HepG2 (cell line): ENCODE measurements around the gene DPEP3. TPM values are rescaled to one million over a fixed set of nuclear protein-coding genes. Genes with fewer than 3 reads are reported as not detected.

Source experiments
- ATAC-seq: fragments of 200-7000 bp; cut with Tn5 transposase; 3 replicates; pipeline ENCODE4 v1.9.1; 2020; ENCODE audit warnings: mild to moderate bottlenecking, moderate library complexity
- BruUV-seq: library from RNA; stranded (reverse); fragments of 400-500 nt; replicated peaks from 2 replicates; lab custom pipeline; 2021; lab: Mats Ljungman, UMichigan
- CTCF ChIA-PET: fragments of 300-600 bp; formaldehyde crosslinking; extraction: SDS; loops from one replicate; lab custom pipeline; 2021; ENCODE audit warnings: low total read pairs, inconsistent platforms, low intra/inter-chr PET ratio; lab: Yijun Ruan, JAX
- POLR2A ChIA-PET: fragments of 350-600 bp; sonication (Branson Sonifier 250); formaldehyde crosslinking; loops from one replicate; lab custom pipeline; 2020; ENCODE audit warnings: antibody characterized with exemption, inconsistent platforms; lab: Yijun Ruan, JAX
- DNase-seq: peaks from one replicate; pipeline ENCODE4 v3.0.0-alpha.2; 2015; ENCODE audit warnings: low spot score
- FAIRE-seq: peaks from 3 replicates; lab custom pipeline; 2011; peaks lifted over from hg19 to GRCh38; lab: Jason Lieb, UNC
- H2AFZ ChIP-seq: one replicate; pipeline ENCODE4 v1.6.1; 2011; ENCODE audit warnings: low read length, inconsistent platforms
- H3K27ac ChIP-seq: fragments of 300-600 bp; 3 replicates; pipeline ENCODE4 v1.8.0; 2011; ENCODE audit warnings: mixed run types, mild to moderate bottlenecking, mixed read lengths, low read length, inconsistent platforms; ENCODE audit not compliant: insufficient read depth; ENCODE audit errors: extremely low read length
- H3K27me3 ChIP-seq, 2 experiments: fragments of 200-600 bp in 1 of 2; 2 replicates in 1 of 2; 3 replicates in 1 of 2; pipeline versions ENCODE4 v1.6.0 to v1.8.0; 2011; ENCODE audit warnings: low read length in 2 of 2, mild to moderate bottlenecking in 2 of 2, moderate library complexity in 2 of 2, inconsistent platforms in 1 of 2; ENCODE audit not compliant: insufficient read depth in 2 of 2, control insufficient read depth in 1 of 2
- H3K36me3 ChIP-seq, 2 experiments: fragments of 200-600 bp in 1 of 2; replicated peaks in 1 of 2; 2 replicates in 1 of 2; 3 replicates in 1 of 2; pipeline versions ENCODE4 v1.5.1 to v1.8.0; 2011; ENCODE audit warnings: low read length in 2 of 2, inconsistent platforms in 1 of 2; ENCODE audit not compliant: insufficient read depth in 2 of 2, control insufficient read depth in 1 of 2
- H3K4me1 ChIP-seq: 2 replicates; pipeline ENCODE4 v1.5.1; 2012; ENCODE audit warnings: low read length, inconsistent platforms; ENCODE audit not compliant: insufficient read depth
- H3K4me2 ChIP-seq: 2 replicates; pipeline ENCODE4 v1.6.0; 2011; ENCODE audit warnings: low read depth, low read length, inconsistent platforms
- H3K4me3 ChIP-seq, 3 experiments: fragments of 200-600 bp in 1 of 3; sonication (generic), shearing (Covaris generic) in 1 of 3; replicated peaks in 1 of 3; 2 replicates each; pipeline ENCODE4 v1.5.1; 2011 to 2016; ENCODE audit warnings: low read length in 3 of 3, inconsistent platforms in 2 of 3, low read depth in 2 of 3, mild to moderate bottlenecking in 2 of 3, control low read depth in 1 of 3, mixed read lengths in 1 of 3; ENCODE audit not compliant: insufficient read depth in 1 of 3
- H3K79me2 ChIP-seq: one replicate; pipeline ENCODE4 v1.6.1; 2011; ENCODE audit warnings: low read length, inconsistent platforms; ENCODE audit not compliant: insufficient read depth
- H3K9ac ChIP-seq: 2 replicates; pipeline ENCODE4 v1.6.0; 2011; ENCODE audit warnings: mild to moderate bottlenecking, low read depth, low read length, inconsistent platforms; ENCODE audit not compliant: insufficient read depth
- H3K9me3 ChIP-seq: 2 replicates; pipeline ENCODE4 v1.5.1; 2012; ENCODE audit warnings: mild to moderate bottlenecking, low read length
- H4K20me1 ChIP-seq: 2 replicates; pipeline ENCODE4 v1.6.0; 2011; ENCODE audit warnings: inconsistent platforms, mild to moderate bottlenecking, low read length, moderate library complexity; ENCODE audit not compliant: insufficient read depth
- HMG20A ChIP-seq: IDR thresholded peaks from 2 replicates; pipeline ENCODE4 v1.6.1; 2016; ENCODE audit warnings: borderline replicate concordance
- HOXD1 ChIP-seq: sonication (generic); formaldehyde crosslinking; IDR thresholded peaks from 2 replicates; pipeline ENCODE4 v1.5.0; 2020; ENCODE audit warnings: missing genetic modification reagents
- NR2F2 ChIP-seq: IDR thresholded peaks from 2 replicates; pipeline ENCODE4 v1.6.1; 2012; ENCODE audit warnings: low read depth, inconsistent platforms, borderline replicate concordance
- PLSCR1 ChIP-seq: sonication (generic); formaldehyde crosslinking; IDR thresholded peaks from 2 replicates; pipeline ENCODE4 v1.5.0; 2020; ENCODE audit warnings: missing genetic modification reagents, mild to moderate bottlenecking, borderline replicate concordance
- RBM22 ChIP-seq: fragments of 200-400 bp; formaldehyde crosslinking; optimal IDR thresholded peaks from 2 replicates; pipeline ENCODE3; 2017; ENCODE audit warnings: mild to moderate bottlenecking, low read length, moderate library complexity
- SP2 ChIP-seq: sonication (generic); formaldehyde crosslinking; IDR thresholded peaks from 2 replicates; pipeline ENCODE4 v1.5.1; 2020; ENCODE audit warnings: mild to moderate bottlenecking, missing genetic modification reagents
- ZNF142 ChIP-seq: sonication (generic); formaldehyde crosslinking; IDR thresholded peaks from 2 replicates; pipeline ENCODE4 v1.4.0; 2020; ENCODE audit warnings: missing genetic modification reagents
- ZNF407 ChIP-seq: sonication (generic); formaldehyde crosslinking; IDR thresholded peaks from one replicate; pipeline ENCODE4 v1.5.1; 2020; ENCODE audit warnings: mild to moderate bottlenecking, missing genetic modification reagents; ENCODE audit errors: not compliant biosample characterization
- ZNF556 ChIP-seq: sonication (generic); formaldehyde crosslinking; IDR thresholded peaks from 2 replicates; pipeline ENCODE4 v1.4.0; 2020; ENCODE audit warnings: mild to moderate bottlenecking, missing genetic modification reagents, borderline replicate concordance
- ZNF841 ChIP-seq: sonication (generic); formaldehyde crosslinking; IDR thresholded peaks from 2 replicates; pipeline ENCODE4 v1.8.1; 2023; ENCODE audit warnings: missing genetic modification reagents, borderline replicate concordance
- WGBS: methylation state at CpG from one replicate; pipeline ENCODE4 v1.1.6; 2017; ENCODE audit warnings: low lambda C conversion rate; 5-methylcytosine and 5-hydroxymethylcytosine counted together
- in situ Hi-C: cut with HindIII; loops from 2 replicates; pipeline ENCODE4 v1.10.0; 2017; ENCODE audit warnings: low pct_unique_long_range_greater_than_20kb; ENCODE audit not compliant: extremely low pct_ligation_motif_present
- intact Hi-C: fragments of 100-400 bp; cut with micrococcal nuclease; formaldehyde crosslinking; loops from one replicate; pipeline ENCODE4 v1.10.0; 2022; ENCODE audit not compliant: unreplicated experiment
- polyA plus RNA-seq, 8 experiments: library from polyadenylated mRNA; depleted of rRNA in 3 of 8; stranded (reverse) in 7 of 8; unstranded in 1 of 8; fragments of >200 nt; fragmentation: Illumina TruSeq in 4 of 8; extraction: Trizol in 4 of 8; gene quantifications; 2 replicates each; pipeline versions ENCODE4 v1.2.1 to v1.2.3, GENCODE V29; 2011 to 2016; ENCODE audit warnings: low read depth in 4 of 8, missing spikeins in 1 of 8, mixed read lengths in 1 of 8; ENCODE audit not compliant: insufficient read depth in 1 of 8
- total RNA-seq, 5 experiments: library from RNA; depleted of rRNA; stranded (reverse); fragments of >200 nt; fragmentation: Illumina TruSeq; extraction: Trizol; gene quantifications; 2 replicates each; pipeline ENCODE4 v1.2.3, GENCODE V29; 2016; ENCODE audit warnings: low read depth in 1 of 5

The DPEP3 gene
- total and polyA plus RNA-seq, 2 of the 13 experiments (the other 11 are each of a cell fraction or from before 2014, with no cell fraction given), result not detected

- CTCF ChIA-PET, result no interaction called here
- H3K27ac ChIP-seq, result no peak overlapping the region
- H3K27me3 ChIP-seq, result no peaks in the 10 kb centered on the region; a peak in 1 of 5 replicates
- DNase-seq (no peak), ATAC-seq (no peak), FAIRE-seq (no peak)
- peaks cover 47 to 63% of the 10 kb centered on the region in 2 experiments for H3K36me3 ChIP-seq
- peaks cover 42% of the 10 kb centered on the region for H3K4me1 ChIP-seq
- H4K20me1 ChIP-seq, result peaks cover 18% of the 10 kb centered on the region
- intact Hi-C loops, result no loop called here
- 99% methylated on average over 8 of the region's 8 CpGs for WGBS
- no peak overlapping the region for H3K9ac ChIP-seq
- in situ Hi-C loops, result no loop called here
- BruUV-seq, result no TSS peak
- peaks cover 56% of the 10 kb centered on the region for H3K79me2 ChIP-seq
- H3K4me3 ChIP-seq, result no peak overlapping the region
- POLR2A ChIA-PET, result interaction anchor here (1.6 to 12.9 kb wide), 2 partner anchors 17 to 26 kb away, joined by 3 to 226 read pairs; partner anchors contain the start of gene LCAT
- no peak overlapping the region for H2AFZ ChIP-seq
- no peaks in the 10 kb centered on the region for H3K9me3 ChIP-seq
- H3K4me2 ChIP-seq, result no peak overlapping the region
- peak; percentile 58 for TF ChIP-seq RBM22
- TF ChIP-seq HMG20A (CRISPR knock-in tag), result no peak
- TF ChIP-seq SP2 (CRISPR knock-in tag), result no peak
- TF ChIP-seq NR2F2, result no peak
- no peak for TF ChIP-seq ZNF142
- TF ChIP-seq ZNF556 (CRISPR knock-in tag), result no peak
- 0 out of 2 replicates have a peak, but pooled peaks have one; percentile 40 for TF ChIP-seq HOXD1
- no peak for TF ChIP-seq ZNF841
- no peak for TF ChIP-seq PLSCR1 (CRISPR knock-in tag)
- TF ChIP-seq ZNF407 (CRISPR knock-in tag), result no peak
Observed at GRCh38 chr16:67962135-67962534, 18.2 kb downstream of the DPEP3 start.
